Tibial nerve (tissue), 3 donors: ENCODE measurements around the gene POU6F2.

Experiments used
- CTCF ChIP-seq, 5 experiments: fragments of 200-600 bp in 3 of 5; fragments of 450-650 bp in 2 of 5; sonication (generic) in 3 of 5; IDR thresholded peaks; one replicate each; pipeline ENCODE4 v1.5.1; 2016 to 2019; ENCODE audit warnings: antibody characterized with exemption in 5 of 5, mild to moderate bottlenecking in 3 of 5, moderate library complexity in 2 of 5
- POLR2A ChIP-seq, 2 donors: fragments of 450-650 bp; IDR thresholded peaks; one replicate each; pipeline ENCODE4 v1.6.1; 2017; ENCODE audit warnings: antibody characterized with exemption in 2 of 2, mild to moderate bottlenecking in 2 of 2, moderate library complexity in 2 of 2

- TF ChIP-seq POLR2A (IDR thresholded peaks at IDR 0.05) (no peak), CTCF (IDR thresholded peaks at IDR 0.05) (no peak)
Measured at GRCh38 chr7:38929460-38930171, 48.1 kb upstream of the POU6F2 start.
